A549 (cell line): ENCODE measurements around the gene JADE3. TPM values are rescaled to one million over a fixed set of nuclear protein-coding genes. Genes with fewer than 3 reads are reported as not detected.

Experiments
- ATAC-seq, 2 experiments: fragments of 200-7000 bp in 1 of 2; fragments of >200 bp in 1 of 2; cut with Nextera tagmentation in 1 of 2; cut with Tn5 transposase in 1 of 2; 3 replicates each; pipeline versions ENCODE4 v1.8.0 to v1.9.1; 2018 to 2020; ENCODE audit warnings: mild to moderate bottlenecking in 1 of 2, moderate library complexity in 1 of 2
- CTCF ChIA-PET: fragments of 300-600 bp; sonication (Branson Sonifier 250); formaldehyde crosslinking; extraction: SDS; loops from one replicate; lab custom pipeline; 2021; ENCODE audit warnings: antibody characterized with exemption, inconsistent platforms; lab: Yijun Ruan, JAX
- POLR2A ChIA-PET: fragments of 350-600 bp; formaldehyde crosslinking; extraction: SDS; loops from one replicate; lab custom pipeline; 2021; ENCODE audit warnings: antibody characterized with exemption, inconsistent platforms; lab: Yijun Ruan, JAX
- DNase-seq, 2 experiments: peaks; one replicate each; pipeline versions ENCODE4 v3.0.0 to v3.0.0-alpha.2; 2011 to 2016; ENCODE audit warnings: low read depth in 1 of 2, low spot score in 1 of 2
- FAIRE-seq: peaks from 2 replicates; lab custom pipeline; 2011; peaks lifted over from hg19 to GRCh38; lab: Jason Lieb, UNC
- H3K27ac ChIP-seq, 2 experiments: fragments of >200 bp; sonication (Bioruptor Twin); formaldehyde crosslinking; 3 replicates each; pipeline ENCODE4 v1.5.1; 2016 to 2017
- H3K4me1 ChIP-seq: fragments of >200 bp; sonication (Bioruptor Twin); formaldehyde crosslinking; 3 replicates; pipeline ENCODE4 v1.6.1; 2016
- H3K4me2 ChIP-seq: fragments of >200 bp; sonication (Bioruptor Twin); formaldehyde crosslinking; 3 replicates; pipeline ENCODE4 v1.6.1; 2016
- H3K4me3 ChIP-seq: fragments of >200 bp; sonication (Bioruptor Twin); formaldehyde crosslinking; 3 replicates; pipeline ENCODE4 v1.5.1; 2016
- H3K9me3 ChIP-seq: fragments of >200 bp; sonication (Bioruptor Twin); formaldehyde crosslinking; 3 replicates; pipeline ENCODE4 v1.6.1; 2016
- CBX8 ChIP-seq: fragments of 200-600 bp; sonication (generic); IDR thresholded peaks from 2 replicates; pipeline ENCODE4 v1.6.1; 2016
- CHD2 ChIP-seq: fragments of 150-350 bp; IDR thresholded peaks from 2 replicates; pipeline ENCODE4 v1.6.1; 2014; ENCODE audit warnings: low read length; ENCODE audit not compliant: partially characterized antibody
- CHD4 ChIP-seq: fragments of 200-600 bp; sonication (generic); IDR thresholded peaks from 2 replicates; pipeline ENCODE4 v1.6.1; 2016; ENCODE audit warnings: antibody characterized with exemption, mild to moderate bottlenecking, borderline replicate concordance
- EP300 ChIP-seq, 2 experiments: fragments of >200 bp; sonication (Bioruptor Twin); formaldehyde crosslinking; IDR thresholded peaks; 2 replicates in 1 of 2; 3 replicates in 1 of 2; pipeline ENCODE4 v1.6.1; 2016 to 2017
- FOSL2 ChIP-seq, 2 experiments: fragments of 450-650 bp in 1 of 2; fragments of >200 bp in 1 of 2; sonication (Bioruptor Twin) in 1 of 2; formaldehyde crosslinking; IDR thresholded peaks; 2 replicates each; pipeline versions ENCODE4 v1.5.0 to v1.6.1; 2016 to 2020; ENCODE audit warnings: mild to moderate bottlenecking in 1 of 2, moderate library complexity in 1 of 2
- FOXS1 ChIP-seq: fragments of 250-450 bp; sonication (Bioruptor Pico); IDR thresholded peaks from 2 replicates; pipeline ENCODE4 v1.5.0; 2020; ENCODE audit warnings: mild to moderate bottlenecking, moderate library complexity
- GATA3 ChIP-seq: IDR thresholded peaks from 2 replicates; pipeline ENCODE4 v1.6.1; 2012; ENCODE audit warnings: borderline replicate concordance
- HEYL ChIP-seq: fragments of 250-450 bp; sonication (Bioruptor Pico); IDR thresholded peaks from 2 replicates; pipeline ENCODE4 v1.8.0; 2021; ENCODE audit warnings: mild to moderate bottlenecking, moderate library complexity
- HOXA7 ChIP-seq: fragments of 250-450 bp; sonication (Bioruptor Pico); IDR thresholded peaks from 2 replicates; pipeline ENCODE4 v1.5.0; 2020; ENCODE audit warnings: mild to moderate bottlenecking, moderate library complexity
- HOXB5 ChIP-seq: fragments of 250-450 bp; sonication (Bioruptor Pico); IDR thresholded peaks from 2 replicates; pipeline ENCODE4 v1.5.0; 2020; ENCODE audit warnings: mild to moderate bottlenecking, moderate library complexity
- JUN ChIP-seq, 2 experiments: fragments of >200 bp; sonication (Bioruptor Twin); formaldehyde crosslinking; IDR thresholded peaks; 2 replicates in 1 of 2; 3 replicates in 1 of 2; pipeline ENCODE4 v1.6.1; 2016 to 2017
- JUNB ChIP-seq: fragments of >200 bp; sonication (Bioruptor Twin); formaldehyde crosslinking; IDR thresholded peaks from 2 replicates; pipeline ENCODE4 v1.6.1; 2016
- KDM1A ChIP-seq: fragments of 200-600 bp; sonication (generic); IDR thresholded peaks from 2 replicates; pipeline ENCODE4 v1.6.1; 2016; ENCODE audit warnings: low read depth, mild to moderate bottlenecking
- MAFK ChIP-seq: fragments of 450-650 bp; IDR thresholded peaks from 2 replicates; pipeline ENCODE4 v1.6.1; 2014; ENCODE audit not compliant: partially characterized antibody
- MAZ ChIP-seq: fragments of 150-350 bp; IDR thresholded peaks from 2 replicates; pipeline ENCODE4 v1.6.1; 2014; ENCODE audit warnings: antibody characterized with exemption, low read depth, low read length, borderline replicate concordance
- MYC ChIP-seq: IDR thresholded peaks from 2 replicates; pipeline ENCODE4 v1.6.1; 2012; ENCODE audit warnings: mild to moderate bottlenecking, inconsistent platforms, low read length, improper control_type of control experiment, borderline replicate concordance
- PHF8 ChIP-seq: fragments of 200-600 bp; sonication (generic); IDR thresholded peaks from 2 replicates; pipeline ENCODE4 v1.6.1; 2016; ENCODE audit warnings: low read depth, mild to moderate bottlenecking, antibody characterized with exemption, moderate library complexity, borderline replicate concordance
- POLR2AphosphoS2 ChIP-seq: conservative IDR thresholded peaks from 2 replicates; pipeline ENCODE4 v1.6.1; 2012; ENCODE audit warnings: low read length, improper control_type of control experiment, inconsistent platforms
- RAD21 ChIP-seq, 2 experiments: fragments of >200 bp in 1 of 2; sonication (Bioruptor Twin) in 1 of 2; formaldehyde crosslinking in 1 of 2; IDR thresholded peaks in 1 of 2; conservative IDR thresholded peaks in 1 of 2; 2 replicates in 1 of 2; 3 replicates in 1 of 2; pipeline ENCODE4 v1.6.1; 2012 to 2018; ENCODE audit warnings: inconsistent platforms in 1 of 2
- SREBF2 ChIP-seq: fragments of 450-650 bp; IDR thresholded peaks from 2 replicates; pipeline ENCODE4 v1.6.1; 2014; ENCODE audit warnings: mild to moderate bottlenecking, moderate library complexity
- TFCP2L1 ChIP-seq: fragments of 250-450 bp; sonication (Bioruptor Pico); IDR thresholded peaks from 2 replicates; pipeline ENCODE4 v1.5.0; 2021; ENCODE audit warnings: mild to moderate bottlenecking
- TP53 ChIP-seq: fragments of 250-450 bp; sonication (Bioruptor Pico); IDR thresholded peaks from 2 replicates; pipeline ENCODE4 v1.5.0; 2021; ENCODE audit warnings: mild to moderate bottlenecking, moderate library complexity
- ZFP36 ChIP-seq: fragments of 450-650 bp; IDR thresholded peaks from 2 replicates; pipeline ENCODE4 v1.6.1; 2014; ENCODE audit warnings: borderline replicate concordance; ENCODE audit not compliant: partially characterized antibody
- WGBS: methylation state at CpG from one replicate; pipeline ENCODE4 v1.1.6; 2017; ENCODE audit errors: missing lambda C conversion rate; 5-methylcytosine and 5-hydroxymethylcytosine counted together
- polyA plus RNA-seq, 4 experiments: library from polyadenylated mRNA; depleted of rRNA in 3 of 4; stranded (reverse); fragments of >200 nt; fragmentation: RNase III in 1 of 4; extraction: RNeasy Plus Mini Kit Qiagen cat#74134 plus additional on column Dnase treatment in 1 of 4; gene quantifications; 2 replicates in 3 of 4; 3 replicates in 1 of 4; pipeline ENCODE4 v1.2.3, GENCODE V29; 2011 to 2017
- TF ChIP-seq, protein P1 (sequence below): fragments of 200-600 bp; sonication (generic); IDR thresholded peaks from 2 replicates; pipeline ENCODE4 v1.6.1; 2016; ENCODE audit warnings: antibody characterized with exemption, mild to moderate bottlenecking, moderate library complexity
- TF ChIP-seq, protein P2 (sequence below): fragments of >200 bp; sonication (Bioruptor Twin); formaldehyde crosslinking; IDR thresholded peaks from 3 replicates; pipeline ENCODE4 v1.5.1; 2016
- TF ChIP-seq, protein P3 (sequence below): fragments of 250-450 bp; sonication (Bioruptor Pico); IDR thresholded peaks from 2 replicates; pipeline ENCODE4 v1.5.0; 2020; ENCODE audit warnings: low read depth, mild to moderate bottlenecking, moderate library complexity

Gene JADE3
- polyA plus RNA-seq, 2 of the 4 experiments (the other 2 are of a cell fraction) = 10.6 to 19.8 TPM

- FAIRE-seq (no peak), DNase-seq (no peak), ATAC-seq (no peak)
- ChIA-PET CTCF (no interaction called here), POLR2A (no interaction called here)
- no peak overlapping the region for H3K4me3 ChIP-seq
- no peak overlapping the region for H3K4me2 ChIP-seq
- H3K4me1 ChIP-seq = peaks cover 8% of the 10 kb centered on the region
- no peak for TF ChIP-seq FOSL2 (IDR thresholded peaks at IDR 0.05)
- TF ChIP-seq FOSL2 (CRISPR knock-in tag; IDR thresholded peaks at IDR 0.05) = no peak
- TF ChIP-seq CHD2 = no peak
- TF ChIP-seq EP300 (IDR thresholded peaks at IDR 0.05) = no peak
- TF ChIP-seq RAD21 (conservative IDR thresholded peaks at IDR 0.05 in 1 of 2, IDR thresholded peaks at IDR 0.05 in 1 of 2) = no peak
- TF ChIP-seq TFCP2L1 (CRISPR knock-in tag) = no peak
- no peak for TF ChIP-seq FOXS1 (CRISPR knock-in tag)
- no peak for TF ChIP-seq CHD4
- TF ChIP-seq, protein P1, sequence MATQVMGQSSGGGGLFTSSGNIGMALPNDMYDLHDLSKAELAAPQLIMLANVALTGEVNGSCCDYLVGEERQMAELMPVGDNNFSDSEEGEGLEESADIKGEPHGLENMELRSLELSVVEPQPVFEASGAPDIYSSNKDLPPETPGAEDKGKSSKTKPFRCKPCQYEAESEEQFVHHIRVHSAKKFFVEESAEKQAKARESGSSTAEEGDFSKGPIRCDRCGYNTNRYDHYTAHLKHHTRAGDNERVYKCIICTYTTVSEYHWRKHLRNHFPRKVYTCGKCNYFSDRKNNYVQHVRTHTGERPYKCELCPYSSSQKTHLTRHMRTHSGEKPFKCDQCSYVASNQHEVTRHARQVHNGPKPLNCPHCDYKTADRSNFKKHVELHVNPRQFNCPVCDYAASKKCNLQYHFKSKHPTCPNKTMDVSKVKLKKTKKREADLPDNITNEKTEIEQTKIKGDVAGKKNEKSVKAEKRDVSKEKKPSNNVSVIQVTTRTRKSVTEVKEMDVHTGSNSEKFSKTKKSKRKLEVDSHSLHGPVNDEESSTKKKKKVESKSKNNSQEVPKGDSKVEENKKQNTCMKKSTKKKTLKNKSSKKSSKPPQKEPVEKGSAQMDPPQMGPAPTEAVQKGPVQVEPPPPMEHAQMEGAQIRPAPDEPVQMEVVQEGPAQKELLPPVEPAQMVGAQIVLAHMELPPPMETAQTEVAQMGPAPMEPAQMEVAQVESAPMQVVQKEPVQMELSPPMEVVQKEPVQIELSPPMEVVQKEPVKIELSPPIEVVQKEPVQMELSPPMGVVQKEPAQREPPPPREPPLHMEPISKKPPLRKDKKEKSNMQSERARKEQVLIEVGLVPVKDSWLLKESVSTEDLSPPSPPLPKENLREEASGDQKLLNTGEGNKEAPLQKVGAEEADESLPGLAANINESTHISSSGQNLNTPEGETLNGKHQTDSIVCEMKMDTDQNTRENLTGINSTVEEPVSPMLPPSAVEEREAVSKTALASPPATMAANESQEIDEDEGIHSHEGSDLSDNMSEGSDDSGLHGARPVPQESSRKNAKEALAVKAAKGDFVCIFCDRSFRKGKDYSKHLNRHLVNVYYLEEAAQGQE = no peak
- TF ChIP-seq TP53 = no peak
- TF ChIP-seq POLR2AphosphoS2 = no peak
- TF ChIP-seq ZFP36 = no peak
- TF ChIP-seq JUNB = no peak
- TF ChIP-seq, protein P2, sequence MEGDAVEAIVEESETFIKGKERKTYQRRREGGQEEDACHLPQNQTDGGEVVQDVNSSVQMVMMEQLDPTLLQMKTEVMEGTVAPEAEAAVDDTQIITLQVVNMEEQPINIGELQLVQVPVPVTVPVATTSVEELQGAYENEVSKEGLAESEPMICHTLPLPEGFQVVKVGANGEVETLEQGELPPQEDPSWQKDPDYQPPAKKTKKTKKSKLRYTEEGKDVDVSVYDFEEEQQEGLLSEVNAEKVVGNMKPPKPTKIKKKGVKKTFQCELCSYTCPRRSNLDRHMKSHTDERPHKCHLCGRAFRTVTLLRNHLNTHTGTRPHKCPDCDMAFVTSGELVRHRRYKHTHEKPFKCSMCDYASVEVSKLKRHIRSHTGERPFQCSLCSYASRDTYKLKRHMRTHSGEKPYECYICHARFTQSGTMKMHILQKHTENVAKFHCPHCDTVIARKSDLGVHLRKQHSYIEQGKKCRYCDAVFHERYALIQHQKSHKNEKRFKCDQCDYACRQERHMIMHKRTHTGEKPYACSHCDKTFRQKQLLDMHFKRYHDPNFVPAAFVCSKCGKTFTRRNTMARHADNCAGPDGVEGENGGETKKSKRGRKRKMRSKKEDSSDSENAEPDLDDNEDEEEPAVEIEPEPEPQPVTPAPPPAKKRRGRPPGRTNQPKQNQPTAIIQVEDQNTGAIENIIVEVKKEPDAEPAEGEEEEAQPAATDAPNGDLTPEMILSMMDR = no peak
- TF ChIP-seq MAZ = no peak
- no peak for TF ChIP-seq GATA3
- H3K9me3 ChIP-seq = no peaks in the 10 kb centered on the region
- H3K27ac ChIP-seq = no peak overlapping the region
Measured at GRCh38 chrX:46876901-46877300, 35.3 kb upstream of the JADE3 start.

GRCh38 chrX:46882266-46882665 lies 30.0 kb upstream of the JADE3 start:
- no peak for ATAC-seq

More at GRCh38 chrX:46882266-46882665, 30.0 kb upstream of the JADE3 start:
- FAIRE-seq = no peak
- WGBS = 100% methylated on average over 1 of the region's 1 CpG
- Histone ChIP-seq H3K4me2 (no peak overlapping the region), H3K27ac (no peak overlapping the region), H3K4me3 (no peak overlapping the region), H3K9me3 (no peaks in the 10 kb centered on the region), H3K4me1 (no peaks in the 10 kb centered on the region)
- CTCF ChIA-PET = interaction anchor here (1.1 to 1.4 kb wide), 2 partner anchors 22 to 30 kb away, joined by 3 read pairs; no protein-coding TSS in a partner anchor
- TF ChIP-seq EP300 (IDR thresholded peaks at IDR 0.05) = no peak
- TF ChIP-seq MAFK = no peak
- TF ChIP-seq ZFP36 = no peak
- no peak for TF ChIP-seq HEYL (CRISPR knock-in tag)
- TF ChIP-seq PHF8 = no peak
- TF ChIP-seq, protein P3, sequence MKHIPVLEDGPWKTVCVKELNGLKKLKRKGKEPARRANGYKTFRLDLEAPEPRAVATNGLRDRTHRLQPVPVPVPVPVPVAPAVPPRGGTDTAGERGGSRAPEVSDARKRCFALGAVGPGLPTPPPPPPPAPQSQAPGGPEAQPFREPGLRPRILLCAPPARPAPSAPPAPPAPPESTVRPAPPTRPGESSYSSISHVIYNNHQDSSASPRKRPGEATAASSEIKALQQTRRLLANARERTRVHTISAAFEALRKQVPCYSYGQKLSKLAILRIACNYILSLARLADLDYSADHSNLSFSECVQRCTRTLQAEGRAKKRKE (CRISPR knock-in tag) = no peak
- TF ChIP-seq CBX8 = no peak
- TF ChIP-seq JUN (IDR thresholded peaks at IDR 0.05) = no peak
- TF ChIP-seq HOXB5 (CRISPR knock-in tag) = no peak
- TF ChIP-seq HOXA7 (CRISPR knock-in tag) = no peak
- no peak for TF ChIP-seq KDM1A
- TF ChIP-seq SREBF2 = no peak
- no peak for TF ChIP-seq MYC
- TF ChIP-seq POLR2AphosphoS2 = no peak
- no peak for TF ChIP-seq RAD21 (conservative IDR thresholded peaks at IDR 0.05 in 1 of 2, IDR thresholded peaks at IDR 0.05 in 1 of 2)
- POLR2A ChIA-PET = no interaction called here
- no peak for DNase-seq
